CD4-positive, alpha-beta T cell treated with Interleukin-10 for 1 hour (primary cell): ENCODE measurements around the gene MARK1.

ENCODE experiments used
- DNase-seq: peaks from one replicate; pipeline ENCODE4 v3.0.0-alpha.2; 2020

The MARK1 gene

GRCh38 chr1:220692436-220693228, 164.7 kb downstream of the MARK1 start:
- DNase-seq = no peak

GRCh38 chr1:220694866-220695382, 167.0 kb downstream of the MARK1 start:
- DNase-seq = no peak

DNA sequence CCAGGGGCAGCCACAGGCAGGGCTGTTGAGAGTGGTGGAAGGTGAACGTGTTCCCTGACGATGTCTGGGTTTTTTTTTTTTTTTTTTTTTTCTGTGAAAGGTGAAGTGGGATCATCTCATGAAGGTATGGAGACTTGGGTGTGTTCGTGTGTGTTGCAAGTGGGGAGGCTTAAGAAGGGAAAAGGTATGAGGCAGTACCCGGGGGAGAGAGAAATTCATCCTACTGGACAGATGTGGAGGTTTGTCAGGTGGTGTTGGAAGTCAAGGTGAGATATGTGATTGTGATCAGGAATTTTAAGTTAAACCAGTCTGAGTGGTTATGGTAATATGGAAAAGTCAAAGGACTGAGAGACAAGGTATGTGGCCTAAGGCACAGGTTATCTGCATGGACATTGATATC, 167.5 kb downstream of the MARK1 start:
- DNase-seq = no peak

DNA sequence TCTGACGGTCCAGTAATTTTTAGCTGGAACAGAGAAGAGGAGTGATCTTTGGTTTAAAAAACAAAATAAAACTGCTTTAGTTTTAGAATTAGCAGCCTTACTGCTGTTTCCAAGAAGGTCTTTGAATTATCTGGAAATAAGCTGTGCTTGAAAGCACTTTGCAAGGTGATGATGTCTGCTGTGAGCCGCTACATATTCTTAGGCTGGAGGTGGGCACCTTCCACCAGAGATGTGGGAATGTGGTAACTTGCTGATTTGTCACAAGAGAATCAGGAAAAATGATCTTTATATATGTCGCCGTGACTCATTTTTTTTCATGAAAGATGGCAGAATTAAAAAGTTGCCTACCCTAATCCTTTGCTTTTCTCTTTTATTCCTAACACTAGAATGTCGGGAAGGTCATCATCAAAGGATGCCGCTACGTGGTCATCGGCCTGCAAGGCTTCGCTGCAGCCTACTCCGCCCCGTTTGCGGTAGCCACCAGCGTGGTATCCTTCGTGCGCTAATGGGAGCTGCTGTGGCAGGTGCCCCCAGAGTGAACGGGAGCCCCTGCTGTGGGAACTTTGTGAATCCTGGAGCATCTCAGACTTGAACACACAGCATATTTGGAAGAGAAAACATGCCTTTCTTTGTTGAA, 168.4 kb downstream of the MARK1 start:
- no peak for DNase-seq

- no peak for DNase-seq
Observed at GRCh38 chr1:220696863-220697231, 168.9 kb downstream of the MARK1 start.

- no peak for DNase-seq
Observed at GRCh38 chr1:220697326-220697725, 169.4 kb downstream of the MARK1 start.

- no peak for DNase-seq
Observed at GRCh38 chr1:220698607-220699016, 170.7 kb downstream of the MARK1 start.

GRCh38 chr1:220699044-220699443, 171.1 kb downstream of the MARK1 start:
- no peak for DNase-seq

- DNase-seq = no peak
Observed at GRCh38 chr1:220700556-220701179, 172.7 kb downstream of the MARK1 start.

GRCh38 chr1:220701974-220702373, 174.0 kb downstream of the MARK1 start:
- no peak for DNase-seq

- no peak for DNase-seq
Observed at GRCh38 chr1:220702733-220703270, 174.9 kb downstream of the MARK1 start.

DNA sequence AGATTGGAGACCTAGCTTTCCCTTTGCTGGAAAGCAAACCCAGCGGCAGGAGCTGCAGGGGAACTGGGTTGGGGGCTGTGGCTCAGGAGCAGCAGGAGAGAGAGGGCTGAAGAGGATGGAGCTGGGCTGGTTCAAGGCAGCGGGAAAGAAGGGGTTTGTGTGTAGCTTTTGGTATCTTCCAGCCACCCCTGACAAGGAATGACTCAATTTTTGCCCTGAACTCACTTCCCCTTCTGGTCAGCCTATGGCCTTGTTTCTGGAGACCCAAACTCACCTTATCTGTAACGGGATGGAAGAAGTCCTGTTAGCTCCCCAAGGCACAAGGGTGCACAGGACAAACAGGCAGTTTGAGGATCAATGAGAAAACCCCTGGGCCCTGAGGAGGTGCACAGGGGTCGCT, 175.4 kb downstream of the MARK1 start:
- DNase-seq = no peak

GRCh38 chr1:220705782-220706181, 177.8 kb downstream of the MARK1 start:
- no peak for DNase-seq

- no peak for DNase-seq
Observed at GRCh38 chr1:220706480-220706879, 178.5 kb downstream of the MARK1 start.

DNA sequence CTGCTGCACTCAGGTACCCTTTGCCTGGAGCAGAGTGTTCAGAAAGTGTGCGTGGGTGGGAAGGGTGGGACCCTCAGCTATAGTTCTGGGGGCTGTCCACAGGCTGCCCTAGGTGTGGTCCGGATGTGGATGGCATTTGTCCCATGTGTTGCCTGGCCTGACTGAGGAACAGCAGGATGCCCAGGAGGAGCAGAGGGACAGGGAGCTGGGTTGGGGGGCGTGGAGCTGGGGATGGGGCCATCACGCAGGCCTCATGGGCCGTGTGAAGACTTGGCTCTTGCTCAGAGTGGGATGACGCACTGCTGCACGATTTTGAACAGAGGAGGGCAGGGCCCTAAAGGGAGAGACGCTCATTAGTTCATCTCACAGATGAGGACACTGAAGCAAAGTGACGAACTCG, 179.2 kb downstream of the MARK1 start:
- DNase-seq = no peak

- DNase-seq = no peak
Observed at GRCh38 chr1:220708244-220708643, 180.3 kb downstream of the MARK1 start.

- DNase-seq = no peak
Observed at GRCh38 chr1:220708936-220709801, 181.2 kb downstream of the MARK1 start.

DNA sequence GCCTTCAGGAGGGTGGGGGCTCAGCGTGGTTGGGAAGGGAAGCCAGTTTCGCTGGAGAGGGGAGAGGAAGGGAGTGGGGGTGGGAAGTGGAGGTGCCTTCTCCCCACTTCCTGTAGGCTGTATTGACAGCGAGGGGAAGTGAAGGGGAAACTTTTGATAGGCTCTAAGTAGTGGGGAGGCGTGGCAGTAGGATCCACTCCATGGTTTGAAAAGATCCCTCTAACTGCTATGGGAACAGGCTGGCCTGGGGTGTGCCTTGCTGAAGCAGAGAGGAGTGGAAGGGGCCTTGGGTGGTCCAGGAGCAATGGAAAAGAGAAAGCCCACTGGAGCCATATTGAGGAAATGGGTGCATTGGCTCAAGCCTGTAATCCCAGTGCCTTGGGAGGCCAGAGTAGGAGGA, 182.4 kb downstream of the MARK1 start:
- DNase-seq = no peak

- no peak for DNase-seq
Observed at GRCh38 chr1:220711056-220711809, 183.3 kb downstream of the MARK1 start.
